HL-60/S4 treated with phorbol 12-myristate 13-acetate at 8.2 ng/mL for 4 days and 3 days (cell line): ENCODE results near the gene GHR.

ENCODE experiments used
- in situ Hi-C: fragments of 300-500 bp; cut with MboI; formaldehyde crosslinking; loops from 2 replicates; pipeline ENCODE4 v1.15.0; 2022; ENCODE audit warnings: low sequenced_read_pairs

Gene GHR

GRCh38 chr5:42515504-42515903 is 92.3 kb downstream of the GHR start:
- in situ Hi-C loops = no loop called here

GRCh38 chr5:42516282-42517042 is 93.2 kb downstream of the GHR start:
- in situ Hi-C loops = no loop called here

DNA sequence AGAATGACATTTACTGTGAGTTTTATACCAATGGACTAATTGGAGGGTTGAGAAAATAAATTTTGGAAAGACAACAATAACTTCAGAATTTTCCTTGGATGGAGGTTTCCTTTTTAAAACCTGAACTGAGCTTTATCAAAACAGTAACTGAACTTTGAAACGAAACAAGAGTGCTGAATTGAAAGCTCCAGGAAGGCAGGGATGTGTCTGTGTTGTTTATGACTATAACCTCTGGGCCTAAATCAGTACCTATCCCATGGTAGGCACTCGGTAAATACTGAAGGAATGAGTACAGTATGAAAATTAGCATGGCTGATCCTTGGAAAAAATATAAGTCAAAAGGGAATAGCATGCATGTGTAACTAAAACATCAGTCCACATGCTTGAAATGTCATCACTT is 93.9 kb downstream of the GHR start:
- in situ Hi-C loops = no loop called here

GRCh38 chr5:42518595-42519221 is 95.5 kb downstream of the GHR start:
- in situ Hi-C loops = no loop called here

- in situ Hi-C loops = no loop called here
These were observed 97.0 kb downstream of the GHR start for GRCh38 chr5:42520203-42520602.

- in situ Hi-C loops = no loop called here
These were observed 97.7 kb downstream of the GHR start for GRCh38 chr5:42520957-42521356.

GRCh38 chr5:42521406-42521805 is 98.2 kb downstream of the GHR start:
- in situ Hi-C loops = no loop called here

DNA sequence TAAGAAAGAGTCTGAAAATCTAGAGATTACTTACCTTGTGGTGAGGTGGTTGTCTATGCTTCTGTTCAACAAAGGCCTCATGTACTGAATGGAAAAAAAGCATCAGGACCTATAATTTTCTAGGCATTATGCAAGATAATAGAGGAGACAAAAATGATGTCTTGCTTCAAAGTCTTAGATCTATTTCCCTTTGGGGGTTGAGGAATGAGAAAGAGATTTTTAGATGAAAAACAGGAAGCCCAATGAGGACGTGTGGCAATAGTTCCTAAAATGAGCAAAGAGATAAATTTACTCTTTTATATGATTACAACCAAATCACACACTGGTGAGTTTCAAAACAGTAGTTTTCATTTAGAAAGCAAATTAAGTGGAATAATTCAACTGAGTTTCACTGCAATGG is 99.5 kb downstream of the GHR start:
- in situ Hi-C loops = no loop called here

DNA sequence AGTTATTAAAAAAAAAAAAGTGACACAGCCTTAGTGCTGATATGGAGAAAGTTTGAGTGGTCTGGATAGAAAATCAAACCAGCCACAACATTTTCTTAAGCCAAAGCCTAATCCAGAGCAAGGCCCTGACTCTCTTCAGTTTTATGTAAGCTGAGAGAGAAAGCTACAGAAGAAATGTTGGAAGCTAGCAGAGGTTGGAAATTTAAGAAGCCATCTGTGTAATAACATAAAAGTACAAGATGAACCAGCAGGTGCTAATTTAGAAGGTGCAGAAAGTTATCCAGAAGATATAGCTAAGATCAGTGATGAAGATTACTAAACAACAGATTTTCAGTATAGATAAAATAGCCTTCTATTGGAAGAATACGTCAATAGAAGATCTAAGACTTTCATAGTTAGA is 102.9 kb downstream of the GHR start:
- in situ Hi-C loops = no loop called here

DNA sequence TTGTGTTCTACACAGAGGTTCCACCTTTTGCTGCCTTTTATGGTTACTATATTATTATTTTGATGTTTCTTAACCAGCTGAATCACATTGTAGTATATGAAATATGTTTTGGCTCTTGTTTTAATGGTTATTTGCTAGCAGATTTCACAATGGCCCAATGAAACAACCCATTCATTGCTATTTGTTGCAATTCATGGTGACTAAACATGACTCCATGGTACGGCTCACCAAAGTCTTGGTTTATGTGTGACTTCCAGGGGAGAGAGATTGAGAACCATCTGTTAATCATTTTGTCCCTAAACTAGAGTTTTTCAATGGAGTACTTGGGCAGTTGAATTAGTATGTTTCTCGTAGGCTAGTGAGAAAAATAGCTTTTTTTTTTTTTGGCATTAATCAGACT is 108.4 kb downstream of the GHR start:
- in situ Hi-C loops = no loop called here

DNA sequence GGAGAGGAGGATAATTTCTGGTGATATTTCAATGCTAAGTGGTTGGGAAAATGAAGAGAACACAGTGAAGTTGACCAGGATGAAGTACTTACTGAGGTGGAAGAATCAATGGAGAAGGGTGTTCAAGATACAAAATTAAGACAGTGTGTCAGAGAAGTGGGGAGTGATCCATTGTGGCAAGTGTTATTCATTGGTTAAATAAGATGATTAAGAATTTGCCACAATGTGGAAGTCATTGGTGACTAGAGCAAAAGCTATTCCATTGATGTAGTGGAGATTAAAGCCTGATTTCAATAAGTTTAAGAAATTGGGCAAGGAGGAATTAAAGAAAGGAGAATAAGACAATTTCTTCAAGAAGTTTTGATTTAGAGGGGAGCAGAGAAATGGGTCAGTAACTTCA is 118.9 kb downstream of the GHR start:
- in situ Hi-C loops = no loop called here

DNA sequence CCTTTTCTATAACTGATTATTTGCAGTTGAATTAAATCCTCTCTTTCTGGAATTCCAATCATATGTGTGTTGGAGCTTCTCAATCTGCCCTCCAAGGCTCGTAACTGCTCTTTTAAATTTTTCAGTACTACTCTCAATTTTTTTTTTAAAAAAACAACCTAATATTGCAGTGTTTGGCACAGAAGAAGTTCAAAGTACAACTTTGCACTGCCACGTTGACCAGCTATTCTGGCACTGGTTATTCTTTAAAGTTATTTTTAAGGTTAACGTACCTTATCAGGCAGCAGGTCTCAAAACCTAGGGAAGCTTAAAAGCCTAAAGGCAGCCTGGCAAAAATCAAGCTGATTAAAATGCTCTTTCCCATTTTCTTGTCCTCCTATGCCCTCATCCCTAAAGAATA is 120.5 kb downstream of the GHR start:
- in situ Hi-C loops = no loop called here

- in situ Hi-C loops = no loop called here
These were observed 121.8 kb downstream of the GHR start for GRCh38 chr5:42545038-42545437.

- in situ Hi-C loops = no loop called here
These were observed 123.9 kb downstream of the GHR start for GRCh38 chr5:42547141-42547540.

DNA sequence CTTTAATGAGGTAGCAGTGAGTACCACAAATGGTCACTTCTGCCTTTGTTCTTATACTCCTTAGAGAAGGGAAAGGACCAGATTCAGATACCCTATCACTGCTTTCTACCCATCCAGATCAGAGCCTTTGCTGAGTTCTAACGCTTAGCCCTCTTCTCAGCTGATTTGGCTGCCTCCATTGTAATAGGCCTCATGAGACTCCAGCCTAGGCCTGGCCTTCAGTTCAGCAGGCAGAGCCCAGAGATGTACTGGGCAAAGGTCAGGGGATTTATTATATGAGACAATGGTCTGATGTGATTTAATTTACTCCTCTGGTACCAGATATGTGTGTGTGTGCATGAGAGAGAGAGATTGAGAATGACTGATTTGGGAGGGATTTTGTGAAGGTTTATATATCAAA is 124.7 kb downstream of the GHR start:
- in situ Hi-C loops = no loop called here

DNA sequence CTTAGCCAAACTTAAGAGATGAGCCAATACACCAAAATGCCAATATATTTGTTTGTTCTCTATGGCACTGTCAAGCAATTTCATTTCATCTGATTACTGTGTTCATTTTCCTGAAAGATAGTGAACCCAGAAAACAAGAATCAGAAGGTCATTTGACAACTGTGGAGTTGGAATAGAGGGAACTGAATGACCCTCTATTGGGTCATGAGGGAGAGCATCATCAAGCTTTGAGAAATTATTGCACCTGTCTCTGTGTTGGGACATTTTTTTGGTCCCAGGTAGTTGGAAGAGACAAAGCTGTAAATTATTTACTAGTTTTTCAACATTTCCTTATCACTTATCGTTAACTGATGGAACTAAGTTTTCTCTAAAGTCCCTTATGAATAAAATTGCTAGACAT is 129.4 kb downstream of the GHR start:
- in situ Hi-C loops = no loop called here

DNA sequence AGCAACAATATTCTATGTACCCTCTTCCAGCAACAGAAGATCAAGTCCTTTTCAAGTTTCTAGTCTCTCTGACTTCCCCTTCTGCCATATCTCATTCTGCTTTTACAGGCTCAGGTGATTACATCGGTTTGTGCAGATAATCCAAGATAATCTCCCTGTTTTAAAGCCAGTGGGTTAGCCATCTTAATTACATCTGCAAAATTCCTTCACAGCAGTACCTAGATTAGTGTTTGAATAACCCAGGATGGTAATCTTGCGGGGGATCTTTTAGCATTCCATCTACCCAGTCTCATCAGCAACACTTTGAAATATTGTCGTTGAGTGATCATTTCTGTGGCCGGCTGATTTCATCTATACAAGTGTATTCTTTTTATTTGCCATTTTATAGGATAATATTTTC is 130.2 kb downstream of the GHR start:
- in situ Hi-C loops = no loop called here

GRCh38 chr5:42555010-42555409 is 131.8 kb downstream of the GHR start:
- in situ Hi-C loops = no loop called here

DNA sequence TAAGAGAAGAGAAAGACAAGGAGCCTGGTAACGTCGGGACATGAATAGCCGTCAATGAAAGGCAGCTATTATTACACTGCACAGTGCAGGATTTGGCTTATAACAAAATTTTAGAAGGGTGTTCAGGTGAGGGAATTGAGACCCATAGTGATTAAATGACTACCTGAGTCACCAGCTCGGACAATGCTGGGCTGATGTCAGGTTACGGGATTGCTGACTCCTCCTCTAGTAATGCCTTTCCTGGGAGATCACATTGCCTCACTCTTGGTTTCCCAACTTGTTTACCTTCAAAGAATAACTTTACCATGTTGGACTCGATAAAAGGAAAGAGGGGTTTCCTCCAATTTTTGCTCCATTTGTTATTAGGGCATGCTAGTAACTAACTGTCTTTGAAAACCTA is 132.6 kb downstream of the GHR start:
- in situ Hi-C loops = no loop called here

- in situ Hi-C loops = no loop called here
These were observed 134.4 kb downstream of the GHR start for GRCh38 chr5:42557689-42558088.

- in situ Hi-C loops = no loop called here
These were observed 138.4 kb downstream of the GHR start for GRCh38 chr5:42561656-42562055.

DNA sequence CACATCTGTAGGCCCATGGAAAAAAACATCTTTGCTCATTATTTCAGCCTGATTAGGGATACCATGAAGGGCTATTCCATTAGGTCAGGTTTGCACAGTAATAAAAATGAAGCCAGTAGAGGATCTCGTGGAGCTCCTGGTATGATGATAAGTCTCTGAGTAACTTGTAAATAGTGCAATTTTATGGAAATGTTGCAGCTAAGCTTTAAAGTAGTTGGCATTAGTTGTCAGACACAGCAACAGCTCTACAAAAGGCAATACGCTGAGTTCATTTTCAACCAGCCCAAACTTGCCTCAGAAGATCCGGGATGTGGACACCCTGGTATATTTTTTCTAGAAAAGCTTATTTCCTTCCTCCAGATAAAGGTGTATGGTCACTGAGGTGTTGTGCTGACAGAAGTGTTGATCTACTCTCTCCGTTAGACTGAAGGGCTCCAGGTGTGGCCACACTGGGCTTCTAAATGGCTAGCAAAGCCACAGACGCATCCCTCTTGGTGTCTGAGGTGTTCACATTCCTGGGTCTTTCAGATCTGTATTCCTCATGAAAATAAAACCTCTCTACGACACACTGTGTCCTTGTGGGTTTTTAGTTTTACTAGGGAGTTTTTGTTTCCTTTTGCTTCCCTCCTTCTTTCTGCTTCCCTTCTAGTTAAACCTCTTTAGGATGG is 141.6 kb downstream of the GHR start:
- in situ Hi-C loops = no loop called here
